HG02798 (cell line): Measurements from ENCODE around the gene DSP.

Source experiments
- ATAC-seq: cut with Tn5 transposase; IDR thresholded peaks from one replicate; pipeline ENCODE4 v1.9.1; 2021; ENCODE audit warnings: mild to moderate bottlenecking; ENCODE audit not compliant: unreplicated experiment, poor library complexity

DSP gene

GRCh38 chr6:7636151-7636550 lies 94.7 kb downstream of the DSP start:
- ATAC-seq = no peak
